ENCODE data around the gene SMOC2. TPM values are rescaled to one million over a fixed set of nuclear protein-coding genes. Genes with fewer than 3 reads are reported as not detected.

The SMOC2 gene
- total RNA-seq, 6 experiments from 2014 or later = 0.42 to 3.5 (median 1.2) TPM

- 59% methylated on average over 5 of the region's 8 CpGs for WGBS (ENCODE audit: insufficient coverage, low coverage, low lambda C conversion rate, missing lambda C conversion rate)
- Histone ChIP-seq H3K36me3 (no peaks in the 10 kb centered on the region), H3K4me3 (no peak overlapping the region), H3K9me3 (no peaks in the 10 kb centered on the region), H3K27me3 (no peaks in the 10 kb centered on the region), H3K4me1 (no peaks in the 10 kb centered on the region), H3K27ac (no peak overlapping the region)
- TF ChIP-seq POLR2A (IDR thresholded peaks at IDR 0.05) = no peak
- DNase-seq = no peak
- intact Hi-C loops (cut with DNase I) = no loop called here
- ATAC-seq = no peak
Measured at GRCh38 chr6:168507730-168508129, 66.7 kb downstream of the SMOC2 start.

- Histone ChIP-seq H3K4me3 (no peak overlapping the region), H3K36me3 (no peaks in the 10 kb centered on the region), H3K27ac (no peak overlapping the region), H3K9me3 (no peaks in the 10 kb centered on the region), H3K27me3 (no peaks in the 10 kb centered on the region), H3K4me1 (no peaks in the 10 kb centered on the region)
- no peak for DNase-seq
- TF ChIP-seq CTCF (IDR thresholded peaks at IDR 0.05) (no peak), POLR2A (IDR thresholded peaks at IDR 0.05) (no peak)
- intact Hi-C loops (cut with DNase I) = no loop called here
- no peak for ATAC-seq
- no CpG with 5 or more reads among the region's 12 CpGs for WGBS (ENCODE audit: insufficient coverage, low coverage, low lambda C conversion rate, missing lambda C conversion rate)
Measured at GRCh38 chr6:168508903-168509302, 67.9 kb downstream of the SMOC2 start.

GRCh38 chr6:168513766-168514165 is 72.8 kb downstream of the SMOC2 start:
- ATAC-seq = peak in 1 of 4 donors; percentile 10
- 14% methylated on average over 1 of the region's 8 CpGs for WGBS (ENCODE audit: insufficient coverage, low coverage, low lambda C conversion rate, missing lambda C conversion rate)

GRCh38 chr6:168514216-168514615 is 73.2 kb downstream of the SMOC2 start:
- Histone ChIP-seq H3K9me3 (no peaks in the 10 kb centered on the region), H3K27ac (no peak overlapping the region), H3K4me1 (no peaks in the 10 kb centered on the region), H3K4me3 (no peak overlapping the region), H3K27me3 (no peaks in the 10 kb centered on the region), H3K36me3 (no peaks in the 10 kb centered on the region)
- intact Hi-C loops (cut with DNase I) = no loop called here
- 60% methylated on average over 9 of the region's 10 CpGs for WGBS (ENCODE audit: insufficient coverage, low coverage, low lambda C conversion rate, missing lambda C conversion rate)
- DNase-seq (no peak), ATAC-seq (peak in 1 of 4 donors; percentile 27)
- TF ChIP-seq POLR2A (IDR thresholded peaks at IDR 0.05) (no peak), CTCF (IDR thresholded peaks at IDR 0.05) (no peak)

More at GRCh38 chr6:168513766-168514165, 72.8 kb downstream of the SMOC2 start:
- no peak for TF ChIP-seq CTCF (IDR thresholded peaks at IDR 0.05)
- no peak for TF ChIP-seq POLR2A (IDR thresholded peaks at IDR 0.05)
- Histone ChIP-seq H3K27ac (no peak overlapping the region), H3K36me3 (no peaks in the 10 kb centered on the region), H3K27me3 (no peaks in the 10 kb centered on the region), H3K4me3 (no peak overlapping the region), H3K9me3 (no peaks in the 10 kb centered on the region), H3K4me1 (no peaks in the 10 kb centered on the region)
- intact Hi-C loops (cut with DNase I) = no loop called here
- DNase-seq = no peak

GRCh38 chr6:168515376-168515775 is 74.4 kb downstream of the SMOC2 start:
- intact Hi-C loops (cut with DNase I) = no loop called here

More at GRCh38 chr6:168515376-168515775, 74.4 kb downstream of the SMOC2 start:
- no peaks in the 10 kb centered on the region for H3K36me3 ChIP-seq
- no peak for ATAC-seq
- 31% methylated on average over 3 of the region's 16 CpGs for WGBS (ENCODE audit: insufficient coverage, low coverage, low lambda C conversion rate, missing lambda C conversion rate)
- DNase-seq = no peak
- no peaks in the 10 kb centered on the region for H3K9me3 ChIP-seq
- H3K27me3 ChIP-seq = no peaks in the 10 kb centered on the region
- H3K27ac ChIP-seq = no peak overlapping the region
- no peaks in the 10 kb centered on the region for H3K4me1 ChIP-seq
- TF ChIP-seq POLR2A (IDR thresholded peaks at IDR 0.05) (no peak), CTCF (IDR thresholded peaks at IDR 0.05) (no peak)
- no peak overlapping the region for H3K4me3 ChIP-seq
